H1 (cell line): Measurements from ENCODE around the gene DDX21. TPM values are rescaled to one million over a fixed set of nuclear protein-coding genes. Genes with fewer than 3 reads are reported as not detected.

ENCODE experiments used
- ASH2L ChIP-seq: fragments of 200-600, 300-600 bp; sonication (generic); IDR thresholded peaks from one replicate; pipeline ENCODE4 v1.7.1; 2017; ENCODE audit warnings: low read length
- CHD7 ChIP-seq: fragments of 300-600 bp; sonication (generic); IDR thresholded peaks from 2 replicates; pipeline ENCODE4 v1.7.1; 2012; ENCODE audit warnings: low read length, moderate library complexity, mild to moderate bottlenecking, inconsistent platforms; ENCODE audit not compliant: insufficient replicate concordance
- CTBP2 ChIP-seq: IDR thresholded peaks from 2 replicates; pipeline ENCODE4 v1.7.0; 2011; ENCODE audit warnings: borderline replicate concordance, mild to moderate bottlenecking, moderate library complexity, mixed read lengths, low read length; ENCODE audit not compliant: insufficient read depth, insufficient read length
- FOSL1 ChIP-seq: IDR thresholded peaks from 2 replicates; pipeline ENCODE4 v1.6.1; 2011; ENCODE audit warnings: mild to moderate bottlenecking, low read depth, low read length, moderate library complexity; ENCODE audit not compliant: insufficient read depth
- MAFK ChIP-seq: IDR thresholded peaks from 2 replicates; pipeline ENCODE4 v1.6.1; 2012; ENCODE audit warnings: low read depth, mild to moderate bottlenecking, improper control_type of control experiment, low read length
- PHF8 ChIP-seq: fragments of 200-600 bp; sonication (generic); conservative IDR thresholded peaks from 2 replicates; pipeline ENCODE4 v1.7.1; 2012; ENCODE audit warnings: low read depth, mild to moderate bottlenecking, inconsistent platforms, low read length, moderate library complexity
- POLR2A ChIP-seq, 2 experiments: IDR thresholded peaks; 1 replicate in 1 of 2; 2 replicates in 1 of 2; pipeline ENCODE4 v1.6.1; 2011; ENCODE audit warnings: low read depth in 2 of 2, low read length in 2 of 2, mild to moderate bottlenecking in 2 of 2; ENCODE audit errors: control extremely low read depth in 1 of 2
- RFX5 ChIP-seq: IDR thresholded peaks from 2 replicates; pipeline ENCODE4 v1.6.1; 2011; ENCODE audit warnings: low read depth, low read length, improper control_type of control experiment, borderline replicate concordance
- RXRA ChIP-seq: IDR thresholded peaks from 2 replicates; pipeline ENCODE4 v1.6.1; 2011; ENCODE audit warnings: low read depth, mild to moderate bottlenecking, low read length, moderate library complexity; ENCODE audit not compliant: insufficient read depth
- SRF ChIP-seq: IDR thresholded peaks from 2 replicates; pipeline ENCODE4 v1.6.1; 2011; ENCODE audit warnings: mild to moderate bottlenecking, low read depth, low read length, moderate library complexity
- ZNF274 ChIP-seq: IDR thresholded peaks from 2 replicates; pipeline ENCODE4 v1.7.0; 2012; ENCODE audit warnings: low read length, borderline replicate concordance; ENCODE audit errors: extremely low read depth
- polyA plus RNA-seq, 7 experiments: library from polyadenylated mRNA; depleted of rRNA in 3 of 7; stranded (reverse) in 5 of 7; unstranded in 2 of 7; fragments of >200 nt in 5 of 7; fragments of 200-250 nt in 2 of 7; gene quantifications; 1 replicate in 5 of 7; 2 replicates in 1 of 7; 4 replicates in 1 of 7; pipeline versions ENCODE4 v1.2.1 to v1.2.3, GENCODE V29; 2011 to 2013; ENCODE audit warnings: missing spikeins in 2 of 7, mixed read lengths in 2 of 7
- total RNA-seq: library from RNA; stranded (reverse); fragmentation: NEBNext Ultra II Directional; extraction: Animal tissue kit (Norgen Biotek cat#: 25700); gene quantifications from 2 replicates; pipeline ENCODE4 v1.2.1, GENCODE V29; 2021

The DDX21 gene
- total and polyA plus RNA-seq, 2 of the 8 experiments (the other 6 are each of a cell fraction or from before 2014, with no cell fraction given) = 67.0 to 195 TPM

DNA sequence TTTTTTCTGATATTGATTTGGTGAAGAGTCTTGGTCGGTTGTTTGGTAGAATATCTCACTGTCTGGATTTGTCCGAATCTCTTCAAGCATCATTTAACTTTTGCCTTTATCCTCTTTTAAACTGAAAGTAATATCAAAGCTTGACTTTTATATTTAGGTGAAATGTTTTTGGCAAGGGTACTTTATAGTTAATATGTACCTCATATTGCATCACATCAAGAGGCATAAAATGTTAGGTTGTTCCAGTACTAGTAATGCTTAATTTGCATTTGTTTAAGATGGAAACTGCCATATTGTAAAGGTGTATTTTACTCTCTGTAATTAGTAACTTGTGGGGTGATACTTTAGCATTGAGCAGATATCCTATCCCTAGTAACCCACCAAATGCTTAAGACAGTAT is 17.1 kb upstream of the DDX21 start (continued):
- no peak for TF ChIP-seq CHD7
- TF ChIP-seq RXRA = no peak
- TF ChIP-seq RFX5 = no peak
- no peak for TF ChIP-seq SRF
- TF ChIP-seq CTBP2 = no peak
- TF ChIP-seq ZNF274 = no peak
- no peak for TF ChIP-seq PHF8
- TF ChIP-seq ASH2L = no peak
- TF ChIP-seq POLR2A (IDR thresholded peaks at IDR 0.05; ENCODE audit: control extremely low read depth in 1 of 2, low read depth in 2 of 2, low read length in 2 of 2) = no peak
- no peak for TF ChIP-seq MAFK
- no peak for TF ChIP-seq FOSL1
